NCI-H1694 (cell line): ENCODE data around the gene EPN2.
"Not testable (repeated sequence)": the region's sequence is repeated elsewhere in the genome, so short reads cannot be mapped to it uniquely, and the experiment has no call there.

ENCODE experiments used
- DNase-seq: peaks from one replicate; lab custom pipeline; 2025; lab: John Stamatoyannopoulos, UW

EPN2 gene

DNA sequence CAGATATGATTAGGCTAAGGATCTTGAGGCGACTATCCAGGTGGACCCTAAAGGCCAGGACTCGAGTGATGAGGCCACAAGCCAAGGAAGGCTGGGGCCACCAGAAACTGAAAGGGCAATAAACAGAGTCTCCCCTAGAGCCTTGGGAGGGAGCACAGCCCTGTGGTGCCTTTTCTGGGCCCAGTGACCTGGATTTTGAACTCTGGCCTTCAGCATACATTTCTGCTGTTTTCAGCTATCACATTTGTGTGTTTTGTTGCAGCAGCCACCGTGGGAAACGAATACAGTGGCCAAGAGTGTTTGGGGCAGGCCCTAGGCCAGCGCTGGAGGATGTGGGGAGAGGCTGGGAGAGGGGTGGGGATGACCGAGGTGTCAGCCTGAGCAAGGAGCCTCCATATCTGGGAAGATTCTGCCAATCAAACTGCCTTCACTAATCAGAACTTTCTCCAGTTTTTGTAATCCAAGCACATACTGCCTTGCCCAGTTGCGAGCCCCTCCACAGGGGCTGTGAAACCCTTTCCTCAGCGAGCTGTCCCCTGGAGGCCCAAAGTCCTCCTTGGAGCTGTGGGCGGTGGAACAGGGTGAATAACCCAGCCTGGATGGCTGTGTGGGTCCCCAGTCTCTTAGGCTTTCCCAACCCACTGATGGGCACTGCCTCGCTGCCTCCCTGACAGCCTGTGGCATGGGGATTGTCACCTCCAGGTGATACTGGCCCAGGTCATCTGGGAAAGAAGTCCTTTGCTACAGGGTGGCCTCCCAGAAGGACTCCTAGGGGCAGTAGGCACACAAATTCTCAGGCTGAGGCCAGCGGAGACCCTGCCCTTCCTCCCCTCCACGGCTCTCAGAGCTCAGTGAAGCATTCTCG is 108.6 kb downstream of the EPN2 start:
- DNase-seq: no peak

GRCh38 chr17:19346351-19347255 is 109.4 kb downstream of the EPN2 start:
- DNase-seq: peak; percentile 55

DNA sequence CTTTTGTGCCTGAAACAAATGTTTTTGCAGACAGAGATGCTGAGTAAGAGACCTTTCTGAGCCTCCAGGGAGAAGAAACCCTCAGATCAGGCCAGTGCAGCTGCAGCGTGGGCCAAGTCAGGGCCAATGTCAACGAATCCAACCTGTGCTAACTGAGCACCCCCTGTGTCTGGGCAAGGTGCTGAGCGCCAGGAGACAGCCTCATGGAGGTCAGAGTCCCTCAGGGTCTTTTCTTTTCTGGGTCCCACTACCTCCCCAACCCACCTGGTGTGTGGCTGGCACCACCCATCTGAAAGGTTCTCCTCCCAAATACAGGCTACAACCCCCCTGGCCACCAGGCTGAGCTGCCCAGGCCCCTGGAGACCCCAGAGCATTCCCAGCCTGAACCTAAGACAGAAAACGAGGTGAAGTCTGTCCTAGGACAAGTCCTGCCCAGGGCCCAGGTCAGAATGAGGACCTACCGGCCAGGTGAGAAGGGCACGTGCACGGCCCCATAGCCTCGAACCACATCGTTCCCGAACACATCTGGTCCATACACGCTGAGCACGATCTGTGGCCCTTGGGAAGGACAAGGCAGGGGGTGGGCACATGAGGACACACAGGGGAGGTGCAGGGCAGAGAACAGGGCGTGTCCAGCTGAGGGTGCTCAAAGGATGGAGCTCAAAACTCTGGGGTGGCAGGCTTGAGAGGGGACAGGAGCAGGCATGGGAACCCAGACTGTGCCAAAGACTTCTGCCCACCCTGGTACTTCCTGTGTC is 110.3 kb downstream of the EPN2 start:
- DNase-seq: no peak

DNA sequence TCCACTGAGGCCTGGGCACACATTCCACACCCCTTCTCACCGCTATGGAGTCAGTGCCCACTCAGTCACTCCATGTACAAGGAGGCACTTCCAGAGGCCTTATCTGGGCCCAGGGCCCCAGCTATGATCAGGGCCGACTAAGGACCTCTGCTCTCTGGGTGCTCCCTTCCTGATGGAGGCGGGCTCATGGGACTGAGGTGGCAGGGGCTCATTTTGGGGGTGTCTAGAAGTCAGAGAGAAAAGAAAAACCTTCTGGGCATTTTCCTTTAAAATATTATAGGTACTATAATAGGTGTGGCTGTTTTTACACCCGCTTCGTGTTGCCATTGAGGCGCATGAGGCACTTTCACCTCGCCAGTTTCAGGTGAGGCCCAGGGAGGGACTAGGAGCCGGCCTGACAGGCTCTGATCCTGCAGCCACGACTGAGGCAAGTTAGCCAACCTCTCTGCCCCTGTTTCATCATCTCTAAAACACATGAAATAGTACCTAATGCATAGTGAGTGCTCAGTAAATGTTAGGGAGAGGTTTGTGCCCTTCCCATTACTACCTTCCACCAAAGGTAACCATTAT is 111.0 kb downstream of the EPN2 start:
- no peak for DNase-seq

GRCh38 chr17:19348806-19349205 is 111.6 kb downstream of the EPN2 start:
- no peak for DNase-seq

- DNase-seq: not testable (repeated sequence)
These were observed 116.2 kb downstream of the EPN2 start for GRCh38 chr17:19353401-19353800.

- DNase-seq: no peak
These were observed 117.6 kb downstream of the EPN2 start for GRCh38 chr17:19354748-19355147.

- DNase-seq: no peak
These were observed 120.2 kb downstream of the EPN2 start for GRCh38 chr17:19357351-19357750.

- DNase-seq: no peak
These were observed 120.6 kb downstream of the EPN2 start for GRCh38 chr17:19357761-19358160.

- no peak for DNase-seq
These were observed 122.0 kb downstream of the EPN2 start for GRCh38 chr17:19359151-19359550.

DNA sequence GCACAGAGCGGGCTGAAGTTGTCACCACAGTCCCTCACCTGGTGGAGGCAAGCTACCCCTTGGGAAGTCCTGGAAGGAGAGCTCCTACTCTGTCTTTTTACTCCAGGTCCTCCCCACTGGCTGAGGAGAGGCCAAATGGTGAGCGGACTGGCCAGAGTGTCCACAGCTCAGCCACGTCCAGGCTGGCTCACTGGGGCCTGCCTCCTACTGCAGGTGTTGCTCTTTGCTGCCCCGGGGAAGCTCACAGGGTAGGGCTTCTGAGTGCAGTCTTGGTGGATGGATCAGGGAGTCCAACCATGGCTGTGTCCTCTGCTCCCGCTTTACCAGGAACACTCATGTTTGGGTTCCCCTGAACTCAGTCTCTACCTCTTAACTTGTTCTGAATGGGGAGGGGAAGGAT is 122.7 kb downstream of the EPN2 start:
- DNase-seq: no peak

- DNase-seq: no peak
These were observed 123.6 kb downstream of the EPN2 start for GRCh38 chr17:19360772-19361171.

DNA sequence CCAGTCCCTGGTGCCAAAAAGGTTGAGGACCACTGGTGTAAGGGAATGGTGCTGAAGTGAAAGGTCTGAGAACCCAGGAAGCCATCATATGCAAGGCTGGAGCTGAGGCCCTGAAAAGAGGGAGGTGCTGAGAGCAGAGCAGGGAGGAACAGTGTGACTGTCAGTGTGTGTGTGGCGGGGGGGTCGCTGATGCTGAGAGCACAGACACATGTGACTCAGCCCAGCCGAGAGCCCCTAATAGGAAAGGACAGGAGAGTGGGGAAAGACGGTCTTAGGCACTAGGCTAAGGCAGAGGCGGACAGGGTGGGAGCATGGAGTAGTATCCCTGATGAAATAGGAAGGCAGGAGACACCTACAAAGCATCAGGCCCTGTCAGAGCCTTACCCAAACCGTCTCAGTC is 124.2 kb downstream of the EPN2 start:
- no peak for DNase-seq

DNA sequence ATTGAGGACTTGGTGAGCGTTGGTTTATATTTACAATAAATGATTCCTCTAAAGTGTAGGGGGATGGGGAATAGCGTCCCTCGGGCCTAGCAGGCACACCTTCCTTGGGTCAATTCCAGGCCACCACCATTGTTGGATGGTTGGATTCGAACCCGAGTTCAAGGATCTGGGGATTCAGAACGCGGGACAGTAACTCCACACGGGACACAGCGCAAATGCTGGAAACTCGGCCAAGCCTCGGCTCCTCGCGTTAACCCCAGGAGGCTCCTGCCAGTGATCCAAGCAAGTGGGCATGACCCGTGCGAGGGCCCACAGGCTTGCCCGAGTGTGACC is 124.7 kb downstream of the EPN2 start:
- no peak for DNase-seq

- DNase-seq: peak; percentile 67
These were observed 125.3 kb downstream of the EPN2 start, which contains the start of gene B9D1 for GRCh38 chr17:19362277-19363113. Gene B9D1 (minus strand): TSS chr17:19362723. CDS start chr17:19362569, 154 bp downstream.

- DNase-seq: no peak
These were observed 125.9 kb downstream of the EPN2 start for GRCh38 chr17:19363114-19363438.

DNA sequence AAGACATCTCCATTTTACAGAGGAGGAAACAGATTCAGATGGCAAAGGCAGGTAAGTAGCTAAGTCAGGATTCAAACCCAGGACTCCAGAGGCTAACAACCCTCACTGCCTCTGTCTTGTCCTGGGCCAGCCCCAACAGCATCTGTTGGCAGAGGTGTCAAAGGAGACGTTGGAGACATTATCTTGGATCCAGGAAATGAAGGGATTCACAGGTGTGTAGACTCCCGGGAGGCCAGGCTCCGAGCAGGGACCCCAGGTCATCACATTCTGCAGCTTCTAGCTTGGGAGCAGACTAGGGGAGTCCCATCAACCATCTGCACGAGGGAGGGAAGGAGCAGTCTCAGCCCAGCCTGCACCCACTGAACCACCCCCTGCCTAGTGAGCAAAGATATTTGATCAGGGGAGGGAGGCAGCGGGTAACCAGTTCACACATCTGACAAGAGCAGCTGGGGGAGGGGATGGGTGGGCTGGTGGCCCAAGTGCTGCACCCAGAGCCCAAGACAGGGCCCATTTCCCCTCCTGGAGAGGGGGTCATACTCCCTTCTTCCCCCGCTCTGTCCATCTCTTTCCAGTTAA is 126.4 kb downstream of the EPN2 start:
- DNase-seq: no peak

- peak; percentile 47 for DNase-seq
These were observed 127.7 kb downstream of the EPN2 start for GRCh38 chr17:19364699-19365498.

DNA sequence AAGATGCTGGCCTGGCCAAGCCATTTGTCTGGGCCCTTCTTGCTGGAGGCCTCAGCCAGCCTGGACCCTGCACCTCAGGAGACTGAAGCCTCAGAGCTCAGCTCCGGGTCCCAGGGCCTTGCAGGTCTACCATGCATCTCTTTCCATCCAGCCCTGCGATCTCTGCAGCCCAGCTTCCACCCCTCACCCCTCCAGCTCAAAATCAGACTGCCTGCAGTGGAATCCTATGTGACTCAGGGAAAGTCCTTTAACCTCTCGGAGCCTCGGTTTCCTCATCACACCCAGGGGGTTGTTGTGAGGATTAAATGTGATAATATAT is 128.3 kb downstream of the EPN2 start:
- DNase-seq: no peak
